Panc1 (cell line): ENCODE data around the gene CABP2. TPM values are rescaled to one million over a fixed set of nuclear protein-coding genes. Genes with fewer than 3 reads are reported as not detected.

ENCODE experiments used
- ATAC-seq: fragments of 200-7000 bp; cut with Tn5 transposase; 2 replicates; pipeline ENCODE4 v1.9.1; 2020; ENCODE audit warnings: mild to moderate bottlenecking, moderate library complexity
- BruUV-seq: library from RNA; stranded (reverse); fragments of 400-500 nt; replicated peaks from 2 replicates; lab custom pipeline; 2021; lab: Mats Ljungman, UMichigan
- CTCF ChIA-PET: fragments of 300-600 bp; sonication (Branson Sonifier 250); formaldehyde crosslinking; loops from one replicate; lab custom pipeline; 2022; ENCODE audit warnings: antibody characterized with exemption; lab: Charles Lee
- POLR2A ChIA-PET: fragments of 300-600 bp; sonication (Branson Sonifier 250); formaldehyde crosslinking; loops from one replicate; lab custom pipeline; 2022; ENCODE audit warnings: antibody characterized with exemption; lab: Charles Lee
- DNase-seq: peaks from one replicate; pipeline ENCODE4 v3.0.0-alpha.2; 2010; ENCODE audit warnings: low read depth, low spot score
- H3K27ac ChIP-seq: 2 replicates; pipeline ENCODE4 v1.5.1; 2011; ENCODE audit warnings: mild to moderate bottlenecking, low read length, inconsistent platforms
- H3K27me3 ChIP-seq: fragments of 200-500 bp; sonication (Bioruptor generic); 2 replicates; pipeline ENCODE4 v1.6.0; 2014; ENCODE audit warnings: low read length, inconsistent platforms; ENCODE audit not compliant: control insufficient read depth, insufficient read depth
- H3K36me3 ChIP-seq: fragments of 200-500 bp; sonication (Bioruptor generic); 2 replicates; pipeline ENCODE4 v1.5.1; 2014; ENCODE audit warnings: inconsistent platforms, mild to moderate bottlenecking, low read length, moderate library complexity; ENCODE audit not compliant: control insufficient read depth, insufficient read depth
- H3K4me1 ChIP-seq: 2 replicates; pipeline ENCODE4 v1.5.1; 2011; ENCODE audit warnings: inconsistent platforms, mild to moderate bottlenecking, low read length, moderate library complexity; ENCODE audit not compliant: control insufficient read depth, insufficient read depth
- H3K4me3 ChIP-seq, 2 experiments: 2 replicates each; pipeline ENCODE4 v1.5.1; 2011 to 2012; ENCODE audit warnings: low read depth in 2 of 2, low read length in 2 of 2, mild to moderate bottlenecking in 2 of 2, inconsistent platforms in 1 of 2, moderate library complexity in 1 of 2
- H3K9me3 ChIP-seq: fragments of 200-500 bp; sonication (Bioruptor generic); 2 replicates; pipeline ENCODE4 v1.5.1; 2014; ENCODE audit warnings: low read depth, mild to moderate bottlenecking, inconsistent platforms, low read length, moderate library complexity; ENCODE audit not compliant: control insufficient read depth, insufficient read depth
- POLR2AphosphoS5 ChIP-seq: IDR thresholded peaks from 2 replicates; pipeline ENCODE4 v1.6.1; 2012; ENCODE audit warnings: mild to moderate bottlenecking, low read depth, low read length, moderate library complexity
- SIN3A ChIP-seq: IDR thresholded peaks from 2 replicates; pipeline ENCODE4 v1.6.1; 2012; ENCODE audit warnings: low read depth, mild to moderate bottlenecking, low read length, moderate library complexity, borderline replicate concordance; ENCODE audit not compliant: insufficient read depth
- TCF7L2 ChIP-seq: IDR thresholded peaks from 2 replicates; pipeline ENCODE4 v1.6.1; 2011; ENCODE audit warnings: mild to moderate bottlenecking, low read depth, low read length, inconsistent platforms
- in situ Hi-C: cut with HindIII; loops from 2 replicates; pipeline ENCODE4 v1.10.0; 2016; ENCODE audit warnings: low sequenced_read_pairs, low pct_unique_long_range_greater_than_20kb
- intact Hi-C: fragments of 100-400 bp; cut with micrococcal nuclease; formaldehyde crosslinking; loops from one replicate; pipeline ENCODE4 v1.10.0; 2022; ENCODE audit not compliant: unreplicated experiment
- total RNA-seq: library from RNA; stranded (reverse); gene quantifications from one replicate; pipeline ENCODE4 v1.2.1, GENCODE V29; 2021; ENCODE audit not compliant: unreplicated experiment
- TF ChIP-seq, protein P1 (sequence below): fragments of 450-650 bp; IDR thresholded peaks from 2 replicates; pipeline ENCODE4 v1.5.1; 2017; ENCODE audit warnings: mild to moderate bottlenecking
- TF ChIP-seq, protein P2 (sequence below), 2 experiments: IDR thresholded peaks; 2 replicates each; pipeline ENCODE4 v1.6.1; 2011 to 2012; ENCODE audit warnings: low read depth in 2 of 2, control low read depth in 1 of 2, low read length in 1 of 2, mild to moderate bottlenecking in 1 of 2, moderate library complexity in 1 of 2; ENCODE audit not compliant: insufficient read depth in 1 of 2

The CABP2 gene
- total RNA-seq, 1 experiment from 2014 or later, result not detected

DNA sequence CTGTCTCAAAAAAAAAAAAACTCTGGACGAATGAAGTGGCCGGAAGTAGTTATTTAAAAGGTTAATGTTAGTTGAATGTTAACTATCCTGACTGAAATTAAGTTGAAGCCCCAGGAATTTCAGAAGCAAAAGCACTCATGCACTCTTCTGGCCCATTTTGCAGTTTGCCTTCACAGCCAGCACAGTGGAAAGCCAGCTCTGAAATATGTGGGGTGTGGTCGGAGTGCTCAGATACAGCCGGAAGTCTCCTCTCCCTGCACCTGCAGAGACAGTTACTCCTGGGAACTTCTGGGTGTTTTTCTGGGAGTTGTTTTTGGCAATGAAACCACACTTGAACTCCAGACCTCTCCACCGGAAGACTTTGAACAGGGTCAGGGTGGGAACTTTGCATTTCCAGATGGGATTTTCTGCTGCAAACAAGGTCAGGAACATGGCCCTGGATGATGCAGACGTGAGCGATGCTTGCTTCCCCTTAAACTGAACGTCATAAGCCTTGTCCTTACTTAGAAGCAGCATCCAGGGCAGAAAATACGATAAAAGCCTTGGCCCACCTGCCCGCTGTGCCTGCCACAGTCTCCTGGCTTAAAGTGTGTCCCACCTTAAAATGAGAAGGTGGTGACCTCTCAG is 21.5 kb upstream of the CABP2 start:
- intact Hi-C loops, result no loop called here
- DNase-seq (no peak), ATAC-seq (no peak)
- no peak overlapping the region for H3K4me3 ChIP-seq
- H3K4me1 ChIP-seq, result peaks cover 3% of the 10 kb centered on the region; the same call in 1 of the 2 replicates
- H3K9me3 ChIP-seq, result no peaks in the 10 kb centered on the region
- TF ChIP-seq SIN3A (no peak), TCF7L2 (peak; percentile 37; the same call in 1 of the 2 replicates), POLR2AphosphoS5 (no peak)
- POLR2A ChIA-PET, result interaction anchor here (0.6 kb wide), 1 partner anchor 38 kb away, joined by 3 read pairs; no protein-coding TSS in a partner anchor
- in situ Hi-C loops, result no loop called here
- no peaks in the 10 kb centered on the region for H3K27me3 ChIP-seq
- no peak overlapping the region for H3K27ac ChIP-seq
- CTCF ChIA-PET, result interaction anchor here (0.6 to 0.7 kb wide), 2 partner anchors 62 to 168 kb away, joined by 4 to 5 read pairs; no protein-coding TSS in a partner anchor
- BruUV-seq, result no TSS peak
- H3K36me3 ChIP-seq, result no peaks in the 10 kb centered on the region

DNA sequence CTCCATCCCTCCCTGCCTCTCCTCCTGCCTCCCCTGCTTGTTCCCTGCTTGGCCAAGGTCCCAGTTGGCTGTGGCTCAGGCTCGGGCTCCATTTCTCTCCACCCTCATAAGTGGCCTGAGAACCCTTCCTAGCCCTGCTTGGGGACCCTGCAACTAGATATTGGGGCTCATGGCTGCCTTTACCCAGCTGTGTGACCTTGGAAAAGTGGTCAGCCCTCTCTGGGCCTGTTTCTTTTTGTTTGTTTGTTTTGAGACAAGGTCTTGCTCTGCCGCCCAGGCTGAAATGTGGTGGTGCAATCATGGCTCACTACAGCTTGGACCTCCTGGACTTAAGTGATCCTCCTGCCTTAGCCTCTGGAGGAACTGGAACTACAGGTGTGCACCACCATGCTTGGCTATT is 20.3 kb upstream of the CABP2 start:
- H3K27ac ChIP-seq, result no peak overlapping the region
- ChIA-PET CTCF (no interaction called here), POLR2A (no interaction called here)
- peaks cover 3% of the 10 kb centered on the region; the same call in 1 of the 2 replicates for H3K4me1 ChIP-seq
- DNase-seq, result no peak
- no peak for TF ChIP-seq POLR2AphosphoS5
- TF ChIP-seq, protein P1, sequence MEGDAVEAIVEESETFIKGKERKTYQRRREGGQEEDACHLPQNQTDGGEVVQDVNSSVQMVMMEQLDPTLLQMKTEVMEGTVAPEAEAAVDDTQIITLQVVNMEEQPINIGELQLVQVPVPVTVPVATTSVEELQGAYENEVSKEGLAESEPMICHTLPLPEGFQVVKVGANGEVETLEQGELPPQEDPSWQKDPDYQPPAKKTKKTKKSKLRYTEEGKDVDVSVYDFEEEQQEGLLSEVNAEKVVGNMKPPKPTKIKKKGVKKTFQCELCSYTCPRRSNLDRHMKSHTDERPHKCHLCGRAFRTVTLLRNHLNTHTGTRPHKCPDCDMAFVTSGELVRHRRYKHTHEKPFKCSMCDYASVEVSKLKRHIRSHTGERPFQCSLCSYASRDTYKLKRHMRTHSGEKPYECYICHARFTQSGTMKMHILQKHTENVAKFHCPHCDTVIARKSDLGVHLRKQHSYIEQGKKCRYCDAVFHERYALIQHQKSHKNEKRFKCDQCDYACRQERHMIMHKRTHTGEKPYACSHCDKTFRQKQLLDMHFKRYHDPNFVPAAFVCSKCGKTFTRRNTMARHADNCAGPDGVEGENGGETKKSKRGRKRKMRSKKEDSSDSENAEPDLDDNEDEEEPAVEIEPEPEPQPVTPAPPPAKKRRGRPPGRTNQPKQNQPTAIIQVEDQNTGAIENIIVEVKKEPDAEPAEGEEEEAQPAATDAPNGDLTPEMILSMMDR, result no peak
- no peak for TF ChIP-seq TCF7L2
- TF ChIP-seq, protein P2, sequence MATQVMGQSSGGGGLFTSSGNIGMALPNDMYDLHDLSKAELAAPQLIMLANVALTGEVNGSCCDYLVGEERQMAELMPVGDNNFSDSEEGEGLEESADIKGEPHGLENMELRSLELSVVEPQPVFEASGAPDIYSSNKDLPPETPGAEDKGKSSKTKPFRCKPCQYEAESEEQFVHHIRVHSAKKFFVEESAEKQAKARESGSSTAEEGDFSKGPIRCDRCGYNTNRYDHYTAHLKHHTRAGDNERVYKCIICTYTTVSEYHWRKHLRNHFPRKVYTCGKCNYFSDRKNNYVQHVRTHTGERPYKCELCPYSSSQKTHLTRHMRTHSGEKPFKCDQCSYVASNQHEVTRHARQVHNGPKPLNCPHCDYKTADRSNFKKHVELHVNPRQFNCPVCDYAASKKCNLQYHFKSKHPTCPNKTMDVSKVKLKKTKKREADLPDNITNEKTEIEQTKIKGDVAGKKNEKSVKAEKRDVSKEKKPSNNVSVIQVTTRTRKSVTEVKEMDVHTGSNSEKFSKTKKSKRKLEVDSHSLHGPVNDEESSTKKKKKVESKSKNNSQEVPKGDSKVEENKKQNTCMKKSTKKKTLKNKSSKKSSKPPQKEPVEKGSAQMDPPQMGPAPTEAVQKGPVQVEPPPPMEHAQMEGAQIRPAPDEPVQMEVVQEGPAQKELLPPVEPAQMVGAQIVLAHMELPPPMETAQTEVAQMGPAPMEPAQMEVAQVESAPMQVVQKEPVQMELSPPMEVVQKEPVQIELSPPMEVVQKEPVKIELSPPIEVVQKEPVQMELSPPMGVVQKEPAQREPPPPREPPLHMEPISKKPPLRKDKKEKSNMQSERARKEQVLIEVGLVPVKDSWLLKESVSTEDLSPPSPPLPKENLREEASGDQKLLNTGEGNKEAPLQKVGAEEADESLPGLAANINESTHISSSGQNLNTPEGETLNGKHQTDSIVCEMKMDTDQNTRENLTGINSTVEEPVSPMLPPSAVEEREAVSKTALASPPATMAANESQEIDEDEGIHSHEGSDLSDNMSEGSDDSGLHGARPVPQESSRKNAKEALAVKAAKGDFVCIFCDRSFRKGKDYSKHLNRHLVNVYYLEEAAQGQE (IDR thresholded peaks at IDR 0.05; ENCODE audit: insufficient read depth in 1 of 2, low read depth in 2 of 2, low read length in 1 of 2), result no peak
- no peak for TF ChIP-seq SIN3A
- no peaks in the 10 kb centered on the region for H3K36me3 ChIP-seq
- H3K27me3 ChIP-seq, result no peaks in the 10 kb centered on the region
- no TSS peak for BruUV-seq
- no peak for ATAC-seq
- intact Hi-C loops (no loop called here), in situ Hi-C loops (no loop called here)
- no peaks in the 10 kb centered on the region for H3K9me3 ChIP-seq
- H3K4me3 ChIP-seq, result no peak overlapping the region

DNA sequence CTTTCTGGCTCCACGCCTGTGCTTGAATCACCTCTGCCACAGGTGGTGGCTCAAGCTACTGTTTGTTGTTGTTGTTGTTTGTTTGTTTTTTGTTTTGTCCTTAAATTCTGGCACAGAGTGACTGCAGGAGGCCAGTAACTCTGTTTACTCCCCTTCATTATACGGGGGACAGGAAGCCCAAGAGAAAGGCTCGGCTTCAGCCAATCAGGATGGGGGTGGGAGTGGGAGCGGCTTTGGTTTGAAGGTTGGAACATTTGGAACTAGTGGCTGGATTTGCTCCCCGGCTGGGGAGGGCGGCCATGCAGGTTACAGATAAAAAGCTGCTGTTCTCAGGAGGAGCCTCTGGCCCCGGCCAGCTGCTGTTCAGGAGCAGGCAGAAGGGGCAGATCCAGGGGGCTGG is 19.7 kb upstream of the CABP2 start:
- Histone ChIP-seq H3K9me3 (no peaks in the 10 kb centered on the region), H3K27me3 (no peaks in the 10 kb centered on the region), H3K4me1 (peaks cover 3% of the 10 kb centered on the region; the same call in 1 of the 2 replicates), H3K4me3 (no peak overlapping the region), H3K36me3 (no peaks in the 10 kb centered on the region), H3K27ac (no peak overlapping the region)
- intact Hi-C loops, result no loop called here
- ChIA-PET POLR2A (no interaction called here), CTCF (no interaction called here)
- BruUV-seq, result no TSS peak
- ATAC-seq, result no peak; the same call in 1 of the 2 replicates
- in situ Hi-C loops, result no loop called here
- TF ChIP-seq, protein P1, result no peak
- TF ChIP-seq, protein P2 (IDR thresholded peaks at IDR 0.05; ENCODE audit: insufficient read depth in 1 of 2, low read depth in 2 of 2, low read length in 1 of 2), result no peak
- TF ChIP-seq TCF7L2 (no peak), POLR2AphosphoS5 (no peak)
- DNase-seq, result no peak
